ENCODE measurements around the gene PRPF39.
A peak's percentile ranks its signal among the peaks of the same experiment; 100 is the strongest.
"Not testable (repeated sequence)": the region's sequence is repeated elsewhere in the genome, so short reads cannot be mapped to it uniquely, and the experiment has no call there.

PRPF39 gene

DNA sequence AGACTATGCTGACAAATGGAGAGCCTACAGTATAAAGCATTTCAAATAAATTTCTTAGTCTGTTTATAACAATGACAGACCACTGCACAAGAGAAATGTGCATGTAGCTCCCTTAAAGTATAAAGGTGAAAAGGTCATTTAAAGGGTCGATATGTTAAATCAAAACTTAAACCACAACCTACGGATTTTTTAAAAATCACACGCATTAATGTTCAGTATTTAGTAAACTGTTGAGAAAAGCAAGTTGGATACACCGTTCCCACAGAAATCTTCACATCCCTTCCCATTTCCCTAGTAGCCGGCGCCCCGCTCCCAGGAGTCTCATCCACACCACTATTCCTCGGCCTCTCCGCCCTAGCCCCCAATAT lies 49.8 kb downstream of the PRPF39 start:
- H3K4me3 ChIP-seq (ENCODE audit: low read length): peak overlapping the region; percentile 64
- H2AFZ ChIP-seq (ENCODE audit: low read depth, low read length): peak overlapping the region; percentile 62

DNA sequence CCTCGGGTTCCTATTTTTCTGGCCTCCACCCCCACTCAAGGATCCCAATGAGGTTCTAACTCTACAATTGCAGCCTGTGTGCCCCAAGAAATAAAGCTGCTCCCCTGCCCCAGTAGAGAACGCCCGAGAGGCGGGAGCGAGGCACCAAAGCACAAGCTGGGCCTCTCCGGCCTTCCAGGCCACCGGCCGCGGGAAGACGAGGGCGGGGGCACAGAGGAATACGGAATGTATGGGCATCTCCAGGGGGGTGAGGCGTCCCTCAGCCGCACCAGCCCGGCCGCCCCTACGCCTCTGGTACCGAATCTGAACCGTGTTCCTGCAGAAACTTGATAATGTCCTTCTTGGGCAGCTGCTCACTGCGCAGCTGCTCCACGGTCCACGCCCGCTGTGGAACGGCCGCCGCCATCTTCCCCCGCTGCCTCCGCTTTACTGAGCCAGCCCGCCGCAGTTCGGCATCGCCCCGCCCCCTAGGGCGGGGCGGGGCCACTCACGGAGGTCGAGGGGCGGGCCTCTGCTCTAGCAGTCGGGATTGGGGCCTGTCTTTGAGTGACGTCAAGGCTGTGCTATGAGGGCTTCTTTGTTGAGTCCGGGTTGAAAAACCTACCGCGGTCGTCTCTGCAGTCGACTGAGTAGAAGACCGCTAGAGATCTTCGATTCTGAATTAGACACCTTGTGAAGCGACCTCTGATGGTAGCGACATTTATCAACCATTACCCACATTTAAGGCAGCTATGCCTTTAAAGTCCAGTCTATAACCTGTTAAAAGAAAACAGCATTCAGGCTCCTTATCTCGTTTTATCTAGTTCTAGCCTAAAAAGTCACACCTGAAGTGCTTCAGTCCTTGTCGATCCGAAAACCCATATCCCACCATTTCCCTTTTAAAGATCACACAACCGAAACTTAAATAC lies 50.4 kb downstream of the PRPF39 start, which contains the start of gene FKBP3:
FKBP3 (minus strand) TSS at position 431 of the 908 bp plus-strand sequence; CDS start at position 406, 25 bp downstream.
- no peaks in the 10 kb centered on the region for H3K9me3 ChIP-seq (ENCODE audit: low read length)
- H3K4me3 ChIP-seq (ENCODE audit: low read length): peak within 1 kb of the TSS; percentile 64
- H3K27me3 ChIP-seq (ENCODE audit: insufficient read depth, low read length): no peaks in the 10 kb centered on the region
- peaks cover 26% of the 10 kb centered on the region for H3K4me1 ChIP-seq (ENCODE audit: insufficient read depth, low read length)
- peaks cover 7% of the 10 kb centered on the region for H3K36me3 ChIP-seq (ENCODE audit: insufficient read depth, low read length)
- H2AFZ ChIP-seq (ENCODE audit: low read depth, low read length): peak within 1 kb of the TSS; percentile 62

More for the DNA sequence above, 49.8 kb downstream of the PRPF39 start:
- H3K36me3 ChIP-seq (ENCODE audit: insufficient read depth, low read length): peaks cover 14% of the 10 kb centered on the region
- peaks cover 23% of the 10 kb centered on the region for H3K4me1 ChIP-seq (ENCODE audit: insufficient read depth, low read length)
- no peaks in the 10 kb centered on the region for H3K9me3 ChIP-seq (ENCODE audit: low read length)
- H3K27me3 ChIP-seq (ENCODE audit: insufficient read depth, low read length): no peaks in the 10 kb centered on the region

DNA sequence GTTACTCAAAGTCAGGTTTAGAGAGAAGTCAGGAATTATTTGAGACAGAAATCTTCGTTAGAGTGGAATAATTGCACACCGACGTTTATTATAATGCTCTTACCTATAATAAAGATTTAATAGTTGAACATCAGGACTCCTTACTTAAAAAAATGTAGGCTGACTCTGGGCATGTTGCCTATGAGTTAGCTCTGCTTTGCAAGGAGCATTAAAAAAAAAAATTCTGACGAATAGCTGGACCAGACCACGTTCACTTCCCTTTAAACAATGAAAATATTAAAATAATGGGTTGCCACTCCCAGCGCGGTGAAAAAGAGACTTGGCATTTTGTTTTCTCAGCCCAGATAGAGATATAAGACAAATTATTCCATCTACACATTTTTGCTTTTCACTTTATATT lies 51.2 kb downstream of the PRPF39 start:
- Histone ChIP-seq H3K4me3 (ENCODE audit: low read length) (peak overlapping the region; percentile 64), H3K36me3 (ENCODE audit: insufficient read depth, low read length) (no peaks in the 10 kb centered on the region), H2AFZ (ENCODE audit: low read depth, low read length) (peak overlapping the region; percentile 62), H3K27me3 (ENCODE audit: insufficient read depth, low read length) (no peaks in the 10 kb centered on the region), H3K4me1 (ENCODE audit: insufficient read depth, low read length) (peaks cover 26% of the 10 kb centered on the region), H3K9me3 (ENCODE audit: low read length) (no peaks in the 10 kb centered on the region)

DNA sequence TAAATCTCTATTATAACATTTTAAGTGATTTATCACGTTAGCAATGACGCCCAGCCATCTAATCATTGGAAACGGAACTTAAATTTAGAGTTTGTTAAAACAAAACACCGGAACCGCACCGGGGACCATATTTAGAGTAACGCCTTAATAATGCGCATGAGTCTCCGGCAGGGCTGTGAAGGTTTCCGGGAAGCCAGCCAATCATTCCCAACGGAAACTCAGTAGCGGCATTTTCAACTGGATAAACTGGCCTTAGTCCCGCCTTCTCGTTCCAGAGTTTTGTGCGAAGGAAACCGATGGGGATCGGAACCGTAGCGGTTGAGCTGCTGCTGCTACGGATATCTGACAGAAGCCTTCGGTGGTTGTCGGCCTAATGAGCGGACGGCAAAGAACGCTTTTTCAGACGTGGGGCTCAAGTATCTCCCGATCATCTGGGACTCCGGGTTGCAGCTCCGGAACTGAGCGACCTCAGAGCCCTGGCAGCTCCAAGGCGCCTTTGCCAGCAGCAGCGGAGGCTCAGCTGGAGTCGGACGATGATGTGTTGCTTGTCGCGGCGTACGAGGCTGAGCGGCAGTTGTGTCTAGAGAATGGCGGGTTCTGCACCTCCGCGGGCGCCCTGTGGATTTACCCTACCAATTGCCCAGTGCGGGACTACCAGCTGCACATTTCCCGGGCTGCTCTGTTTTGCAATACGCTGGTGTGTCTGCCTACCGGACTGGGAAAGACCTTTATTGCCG lies 51.9 kb downstream of the PRPF39 start, which contains the start of gene FANCM:
FANCM (plus strand) TSS at position 272 of the 737 bp plus-strand sequence; CDS start at position 374, 102 bp downstream.
- Histone ChIP-seq H3K4me1 (ENCODE audit: insufficient read depth, low read length) (peaks cover 26% of the 10 kb centered on the region), H3K4me3 (ENCODE audit: low read length) (peak within 1 kb of the TSS; percentile 64), H2AFZ (ENCODE audit: low read depth, low read length) (peak within 1 kb of the TSS; percentile 62), H3K9me3 (ENCODE audit: low read length) (no peaks in the 10 kb centered on the region), H3K36me3 (ENCODE audit: insufficient read depth, low read length) (peaks cover 1% of the 10 kb centered on the region), H3K27me3 (ENCODE audit: insufficient read depth, low read length) (no peaks in the 10 kb centered on the region)

DNA sequence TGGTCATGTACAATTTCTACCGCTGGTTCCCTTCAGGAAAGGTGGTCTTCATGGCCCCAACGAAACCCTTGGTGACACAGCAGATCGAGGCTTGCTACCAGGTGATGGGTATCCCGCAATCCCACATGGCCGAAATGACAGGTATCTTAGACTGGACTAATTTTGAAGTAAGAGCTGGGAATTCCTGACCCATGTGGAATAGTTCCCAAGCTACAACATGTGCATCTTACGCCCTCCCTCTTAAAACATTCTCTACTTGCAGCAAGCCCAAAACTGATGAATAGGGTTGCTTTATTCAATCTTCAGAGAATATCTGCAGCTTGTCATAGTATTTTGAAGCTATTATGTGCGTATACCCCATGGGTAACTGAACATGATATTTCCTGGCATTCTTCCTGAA lies 52.5 kb downstream of the PRPF39 start:
- H3K36me3 ChIP-seq (ENCODE audit: insufficient read depth, low read length): peaks cover 1% of the 10 kb centered on the region
- H3K27me3 ChIP-seq (ENCODE audit: insufficient read depth, low read length): no peaks in the 10 kb centered on the region

DNA sequence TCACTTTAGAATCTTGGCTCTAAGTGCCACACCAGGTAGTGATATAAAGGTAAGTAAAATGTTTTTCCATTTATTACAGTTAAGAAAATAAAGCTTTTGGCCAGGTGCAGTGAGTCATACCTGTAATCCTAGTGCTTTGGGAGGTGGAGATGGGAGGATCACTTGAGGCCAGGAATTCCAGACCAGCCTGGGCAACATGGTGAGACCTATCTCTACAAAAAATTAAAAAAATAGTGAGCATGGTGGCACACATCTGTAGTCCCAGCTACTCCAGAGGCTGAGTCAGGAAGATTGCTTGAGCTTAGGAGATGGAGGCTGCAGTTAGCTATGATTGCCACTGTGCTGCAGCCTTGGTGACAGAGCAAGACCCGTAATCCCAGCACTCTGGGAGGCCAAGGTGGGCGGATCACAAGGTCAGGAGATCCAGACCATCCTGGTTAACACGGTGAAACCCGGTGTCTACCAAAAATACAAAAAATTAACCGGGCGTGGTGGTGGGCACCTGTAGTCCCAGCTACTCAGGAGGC lies 56.8 kb downstream of the PRPF39 start:
- Histone ChIP-seq H3K36me3 (ENCODE audit: insufficient read depth, low read length) (peaks cover 5% of the 10 kb centered on the region), H3K4me1 (ENCODE audit: insufficient read depth, low read length) (peaks cover 19% of the 10 kb centered on the region), H3K27me3 (ENCODE audit: insufficient read depth, low read length) (no peaks in the 10 kb centered on the region), H3K4me3 (ENCODE audit: low read length) (no peak overlapping the region), H2AFZ (ENCODE audit: low read depth, low read length) (no peak overlapping the region), H3K9me3 (ENCODE audit: low read length) (peaks cover 9% of the 10 kb centered on the region)

More for the DNA sequence above, 52.5 kb downstream of the PRPF39 start:
- peak overlapping the region; percentile 62 for H2AFZ ChIP-seq (ENCODE audit: low read depth, low read length)
- H3K9me3 ChIP-seq (ENCODE audit: low read length): no peaks in the 10 kb centered on the region
- H3K4me1 ChIP-seq (ENCODE audit: insufficient read depth, low read length): peaks cover 26% of the 10 kb centered on the region
- peak overlapping the region; percentile 64 for H3K4me3 ChIP-seq (ENCODE audit: low read length)

DNA sequence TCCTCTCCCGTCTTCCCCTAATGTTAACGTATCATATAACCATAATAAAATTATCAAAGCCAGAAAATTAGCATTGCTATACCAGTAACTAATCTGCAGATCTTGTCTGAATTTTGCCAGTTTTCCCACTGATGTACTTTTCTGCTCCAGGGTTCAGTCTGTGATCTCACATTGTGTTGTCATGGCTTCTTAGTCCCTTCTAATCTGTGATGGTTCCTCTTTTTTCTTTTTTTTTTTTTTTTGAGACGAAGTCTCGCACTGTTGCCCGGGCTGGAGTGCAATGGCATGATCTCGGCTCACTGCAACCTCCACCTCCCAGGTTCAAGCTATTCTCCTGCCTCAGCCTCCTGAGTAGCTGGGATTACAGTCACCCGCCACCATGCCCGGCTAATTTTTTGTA lies 58.2 kb downstream of the PRPF39 start:
- not testable (repeated sequence) for H3K4me3 ChIP-seq (ENCODE audit: low read length); H3K36me3 ChIP-seq (ENCODE audit: insufficient read depth, low read length); H2AFZ ChIP-seq (ENCODE audit: low read depth, low read length); H3K9me3 ChIP-seq (ENCODE audit: low read length); H3K27me3 ChIP-seq (ENCODE audit: insufficient read depth, low read length)
- peaks cover 17% of the 10 kb centered on the region for H3K4me1 ChIP-seq (ENCODE audit: insufficient read depth, low read length)

DNA sequence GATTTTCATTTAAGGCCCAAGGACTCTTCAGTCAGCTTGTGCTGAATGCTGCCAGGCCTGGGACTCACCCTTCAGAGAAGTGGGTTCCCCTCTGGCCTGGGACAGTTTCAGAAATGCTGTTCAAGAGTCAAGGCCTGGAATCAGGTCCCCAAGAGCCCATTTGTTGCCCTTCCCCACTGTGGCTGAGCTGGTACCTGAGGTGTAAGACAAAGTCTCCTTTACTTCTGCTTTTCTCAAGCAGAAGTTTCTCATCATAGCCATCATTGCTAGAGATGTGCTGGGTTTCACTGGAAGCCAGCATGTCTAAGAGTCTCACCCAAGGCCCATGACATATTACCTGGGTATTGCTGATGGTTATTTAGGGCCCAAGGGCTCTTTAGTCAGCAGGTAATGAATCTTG lies 60.7 kb downstream of the PRPF39 start:
- H3K36me3 ChIP-seq (ENCODE audit: insufficient read depth, low read length): peaks cover 8% of the 10 kb centered on the region
- H3K4me1 ChIP-seq (ENCODE audit: insufficient read depth, low read length): no peaks in the 10 kb centered on the region
- peaks cover 9% of the 10 kb centered on the region for H3K9me3 ChIP-seq (ENCODE audit: low read length)
- no peak overlapping the region for H3K4me3 ChIP-seq (ENCODE audit: low read length)
- no peaks in the 10 kb centered on the region for H3K27me3 ChIP-seq (ENCODE audit: insufficient read depth, low read length)
- H2AFZ ChIP-seq (ENCODE audit: low read depth, low read length): no peak overlapping the region

DNA sequence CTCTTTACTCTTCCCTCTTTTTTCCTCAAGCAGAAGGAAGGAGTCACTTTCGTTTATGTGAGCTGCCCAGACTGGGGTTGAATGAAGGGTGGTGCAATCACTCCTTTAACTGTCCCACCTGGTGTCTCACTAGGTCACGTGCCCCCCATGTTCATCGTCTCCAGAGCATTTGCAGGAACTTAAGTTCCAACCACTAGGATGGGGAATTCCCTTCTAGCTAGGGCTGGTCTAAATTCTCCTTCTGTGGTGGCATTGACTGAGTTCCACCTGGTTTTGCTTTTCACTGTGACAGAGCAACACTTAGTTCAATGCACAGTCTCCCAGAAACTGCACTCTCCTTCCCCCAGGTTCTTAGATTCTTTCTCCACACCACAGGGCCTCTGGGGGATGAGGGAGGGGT lies 61.3 kb downstream of the PRPF39 start:
- Histone ChIP-seq H3K4me1 (ENCODE audit: insufficient read depth, low read length) (no peaks in the 10 kb centered on the region), H3K9me3 (ENCODE audit: low read length) (peaks cover 9% of the 10 kb centered on the region), H3K36me3 (ENCODE audit: insufficient read depth, low read length) (peaks cover 8% of the 10 kb centered on the region), H3K4me3 (ENCODE audit: low read length) (no peak overlapping the region), H2AFZ (ENCODE audit: low read depth, low read length) (no peak overlapping the region), H3K27me3 (ENCODE audit: insufficient read depth, low read length) (no peaks in the 10 kb centered on the region)

DNA sequence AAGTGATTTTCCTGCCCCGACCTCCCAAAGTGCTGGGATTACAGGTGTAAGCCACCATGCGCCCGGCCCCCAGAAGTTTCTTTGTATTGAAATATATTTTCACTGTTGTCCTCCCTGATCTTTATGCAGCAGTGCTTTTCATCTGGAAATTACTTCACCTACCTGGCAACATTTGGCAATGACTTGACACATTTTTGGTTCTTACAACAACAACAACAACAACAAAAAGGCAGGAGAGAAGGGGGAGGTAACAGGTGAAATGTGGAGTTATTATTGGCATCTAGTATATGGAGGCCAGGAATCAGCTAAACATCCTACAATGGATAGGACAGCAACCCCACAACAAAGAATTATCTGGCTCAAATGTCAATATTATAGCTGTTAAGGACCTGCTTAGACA lies 65.7 kb downstream of the PRPF39 start:
- H3K36me3 ChIP-seq (ENCODE audit: insufficient read depth, low read length): peaks cover 14% of the 10 kb centered on the region
- H3K4me1 ChIP-seq (ENCODE audit: insufficient read depth, low read length): no peaks in the 10 kb centered on the region
- H3K27me3 ChIP-seq (ENCODE audit: insufficient read depth, low read length): no peaks in the 10 kb centered on the region
- no peak overlapping the region for H2AFZ ChIP-seq (ENCODE audit: low read depth, low read length)
- H3K9me3 ChIP-seq (ENCODE audit: low read length): peaks cover 6% of the 10 kb centered on the region
- no peak overlapping the region for H3K4me3 ChIP-seq (ENCODE audit: low read length)

DNA sequence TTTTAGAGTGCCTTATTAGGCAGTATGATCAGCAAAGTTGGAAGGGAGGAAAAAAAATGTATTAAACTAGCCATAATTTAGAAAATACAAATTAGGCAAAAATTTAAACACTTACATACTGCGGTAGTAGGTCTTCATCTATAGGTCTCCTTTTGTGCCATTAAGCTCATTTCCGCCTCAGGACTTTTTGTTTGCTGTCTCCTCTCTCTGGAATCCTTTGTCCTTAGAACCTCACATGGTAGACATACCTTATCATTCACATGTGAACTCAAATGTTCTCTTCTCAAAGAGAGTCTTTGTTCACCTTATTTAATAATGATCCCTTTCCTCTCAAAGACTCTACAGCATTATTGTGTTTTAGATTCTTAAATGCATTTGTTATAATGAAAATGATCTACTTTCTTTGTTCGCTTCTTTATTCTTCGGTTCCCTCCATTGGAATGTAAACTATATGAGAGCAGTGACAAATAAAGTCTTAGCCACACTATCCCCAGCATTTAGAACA lies 66.5 kb downstream of the PRPF39 start:
- Histone ChIP-seq H3K9me3 (ENCODE audit: low read length) (peaks cover under 1% of the 10 kb centered on the region), H2AFZ (ENCODE audit: low read depth, low read length) (no peak overlapping the region), H3K36me3 (ENCODE audit: insufficient read depth, low read length) (peaks cover 11% of the 10 kb centered on the region), H3K4me3 (ENCODE audit: low read length) (no peak overlapping the region), H3K27me3 (ENCODE audit: insufficient read depth, low read length) (no peaks in the 10 kb centered on the region), H3K4me1 (ENCODE audit: insufficient read depth, low read length) (no peaks in the 10 kb centered on the region)

DNA sequence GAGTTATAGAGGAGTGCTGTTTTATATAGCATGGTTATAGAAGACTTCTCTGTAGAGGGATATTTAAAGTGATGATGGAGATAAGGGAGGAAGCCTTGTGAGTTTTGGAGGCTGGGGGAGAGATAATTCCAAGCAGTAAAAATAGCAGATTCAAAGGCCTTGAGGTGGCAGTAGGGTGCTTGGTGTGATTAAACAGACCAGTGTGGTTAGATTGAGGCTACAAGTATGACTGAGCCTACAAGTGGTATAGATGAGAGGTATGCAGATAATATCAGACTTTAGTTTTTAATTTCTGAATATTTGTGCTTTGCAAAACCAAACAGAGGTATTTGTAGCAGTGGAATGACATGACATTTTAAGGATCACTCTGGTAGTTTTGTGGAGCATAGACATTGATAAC lies 72.2 kb downstream of the PRPF39 start:
- Histone ChIP-seq H3K9me3 (ENCODE audit: low read length) (no peaks in the 10 kb centered on the region), H3K27me3 (ENCODE audit: insufficient read depth, low read length) (no peaks in the 10 kb centered on the region), H3K36me3 (ENCODE audit: insufficient read depth, low read length) (peaks cover 3% of the 10 kb centered on the region), H3K4me1 (ENCODE audit: insufficient read depth, low read length) (no peaks in the 10 kb centered on the region), H2AFZ (ENCODE audit: low read depth, low read length) (no peak overlapping the region), H3K4me3 (ENCODE audit: low read length) (no peak overlapping the region)

Data from neuron (in vitro differentiated cells).